A549 (cell line): Measurements from ENCODE around the gene CCDC30.

Experiments
- CTCF ChIP-seq: fragments of >200 bp; sonication (Bioruptor Twin); formaldehyde crosslinking; IDR thresholded peaks from 3 replicates; pipeline ENCODE4 v1.5.1; 2016
- KDM5A ChIP-seq: fragments of 200-600 bp; sonication (generic); IDR thresholded peaks from 2 replicates; pipeline ENCODE4 v1.6.1; 2016; ENCODE audit warnings: antibody characterized with exemption, mild to moderate bottlenecking
- PBX3 ChIP-seq: IDR thresholded peaks from 2 replicates; pipeline ENCODE4 v1.6.1; 2012
- PHF8 ChIP-seq: fragments of 200-600 bp; sonication (generic); IDR thresholded peaks from 2 replicates; pipeline ENCODE4 v1.6.1; 2016; ENCODE audit warnings: low read depth, mild to moderate bottlenecking, antibody characterized with exemption, moderate library complexity, borderline replicate concordance
- POLR2A ChIP-seq: IDR thresholded peaks from 2 replicates; pipeline ENCODE4 v1.6.1; 2012; ENCODE audit warnings: mild to moderate bottlenecking, low read length
- POLR2AphosphoS2 ChIP-seq: conservative IDR thresholded peaks from 2 replicates; pipeline ENCODE4 v1.6.1; 2012; ENCODE audit warnings: low read length, improper control_type of control experiment, inconsistent platforms
- REST ChIP-seq: fragments of 200-600 bp; sonication (generic); IDR thresholded peaks from 2 replicates; pipeline ENCODE4 v1.6.1; 2016; ENCODE audit warnings: antibody characterized with exemption, mild to moderate bottlenecking, moderate library complexity
- USF2 ChIP-seq: fragments of 450-650 bp; IDR thresholded peaks from 2 replicates; pipeline ENCODE4 v1.6.1; 2014; ENCODE audit warnings: antibody characterized with exemption
- ZNF302 ChIP-seq: fragments of 250-450 bp; sonication (Bioruptor Pico); IDR thresholded peaks from 2 replicates; pipeline ENCODE4 v1.9.0; 2021; ENCODE audit warnings: inconsistent platforms, mild to moderate bottlenecking, moderate library complexity

- no peak for TF ChIP-seq CTCF
- TF ChIP-seq REST, result no peak
- no peak for TF ChIP-seq ZNF302 (CRISPR knock-in tag)
- no peak for TF ChIP-seq POLR2A
- TF ChIP-seq USF2, result no peak
- no peak for TF ChIP-seq KDM5A
- TF ChIP-seq POLR2AphosphoS2, result no peak
- TF ChIP-seq PHF8, result no peak
- no peak for TF ChIP-seq PBX3
Observed at GRCh38 chr1:42490237-42490636, 27.2 kb downstream of the CCDC30 start.
